OCI-M1 (cell line): Measurements from ENCODE around the gene XRRA1.
"Not testable (repeated sequence)": the region's sequence is repeated elsewhere in the genome, so short reads cannot be mapped to it uniquely, and the experiment has no call there.

ENCODE experiments used
- DNase-seq: peaks from one replicate; lab custom pipeline; 2025; lab: John Stamatoyannopoulos, UW

Gene XRRA1

GRCh38 chr11:74948898-74949752 is at the start of gene XRRA1, which contains the start of gene SPCS2:
XRRA1 (minus strand) TSS chr11:74949091; CDS start chr11:74940878, 8,213 bp downstream.
SPCS2 (plus strand) TSS chr11:74949266; CDS start chr11:74949286, 20 bp downstream.
- peak; percentile 100 for DNase-seq

- DNase-seq = no peak
Observed at GRCh38 chr11:74992852-74993251, 44.0 kb upstream of the XRRA1 start.

GRCh38 chr11:74990941-74991340 is 42.0 kb upstream of the XRRA1 start:
- no peak for DNase-seq

- peak; percentile 56 for DNase-seq
Observed at GRCh38 chr11:74990150-74990549, 41.3 kb upstream of the XRRA1 start.

GRCh38 chr11:74989260-74989638 is 40.4 kb upstream of the XRRA1 start:
- no peak for DNase-seq

GRCh38 chr11:74988541-74989259 is 39.8 kb upstream of the XRRA1 start, which contains the start of gene NEU3:
NEU3 (plus strand) TSS chr11:74988933; CDS start chr11:74989061, 128 bp downstream.
- DNase-seq = peak; percentile 99

GRCh38 chr11:74984730-74985129 is 35.8 kb upstream of the XRRA1 start:
- DNase-seq = no peak

GRCh38 chr11:74984070-74984469 is 35.2 kb upstream of the XRRA1 start:
- DNase-seq = no peak

- no peak for DNase-seq
Observed at GRCh38 chr11:74981888-74982287, 33.0 kb upstream of the XRRA1 start.

GRCh38 chr11:74980634-74981033 is 31.7 kb upstream of the XRRA1 start:
- no peak for DNase-seq

GRCh38 chr11:74978041-74978440 is 29.1 kb upstream of the XRRA1 start:
- no peak for DNase-seq

GRCh38 chr11:74971424-74971823 is 22.5 kb upstream of the XRRA1 start:
- no peak for DNase-seq

GRCh38 chr11:74970852-74971395 is 22.0 kb upstream of the XRRA1 start:
- no peak for DNase-seq

- no peak for DNase-seq
Observed at GRCh38 chr11:74966651-74967050, 17.8 kb upstream of the XRRA1 start.

GRCh38 chr11:74960128-74960527 is 11.2 kb upstream of the XRRA1 start:
- not testable (repeated sequence) for DNase-seq

- no peak for DNase-seq
Observed at GRCh38 chr11:74957937-74958629, 9.2 kb upstream of the XRRA1 start.

GRCh38 chr11:74956397-74957015 is 7.6 kb upstream of the XRRA1 start:
- DNase-seq = no peak

- no peak for DNase-seq
Observed at GRCh38 chr11:74954199-74954598, 5.3 kb upstream of the XRRA1 start.

GRCh38 chr11:74953451-74953850 is 4.6 kb upstream of the XRRA1 start:
- no peak for DNase-seq

- no peak for DNase-seq
Observed at GRCh38 chr11:74952752-74953151, 3.9 kb upstream of the XRRA1 start.

- DNase-seq = no peak
Observed at GRCh38 chr11:74951226-74951625, 2.3 kb upstream of the XRRA1 start.
